CD4-positive, CD25-positive, alpha-beta regulatory T cell (primary cell): ENCODE data around the gene OR6N2. TPM values are rescaled to one million over a fixed set of nuclear protein-coding genes. Genes with fewer than 3 reads are reported as not detected.

ENCODE experiments used
- polyA plus RNA-seq, 4 donors: library from polyadenylated mRNA; unstranded; fragments of 300-500 nt; fragmentation: Illumina TruSeq; gene quantifications; one replicate each; pipeline ENCODE4 v1.2.3, GENCODE V29; 2021
- total RNA-seq: library from RNA; stranded (reverse); gene quantifications from one replicate; pipeline ENCODE4 v1.2.3, GENCODE V29; 2022

Gene OR6N2
- total and polyA plus RNA-seq, 5 donors from 2014 or later = not detected

Other genes with a start within 250 kb of the OR6N2 start
- gene OR6Y1, start 226.8 kb downstream of the OR6N2 start, total RNA-seq = not detected
- not detected for gene OR6Y1, start 226.8 kb downstream of the OR6N2 start, polyA plus RNA-seq
- not detected for gene OR6P1, start 210.6 kb downstream of the OR6N2 start, total RNA-seq
- not detected for gene OR6P1, start 210.6 kb downstream of the OR6N2 start, polyA plus RNA-seq
- gene OR10X1, start 201.3 kb downstream of the OR6N2 start, total RNA-seq = not detected
- gene OR10X1, start 201.3 kb downstream of the OR6N2 start, polyA plus RNA-seq = not detected
- gene OR10Z1, start 175.9 kb downstream of the OR6N2 start, total RNA-seq = not detected
- not detected for gene OR10Z1, start 175.9 kb downstream of the OR6N2 start, polyA plus RNA-seq
- gene SPTA1, start 94.5 kb downstream of the OR6N2 start, total RNA-seq = not detected
- not detected for gene SPTA1, start 94.5 kb downstream of the OR6N2 start, polyA plus RNA-seq
- not detected for gene OR6K2, start 80.6 kb downstream of the OR6N2 start, total RNA-seq
- gene OR6K2, start 80.6 kb downstream of the OR6N2 start, polyA plus RNA-seq = not detected
- not detected for gene OR6K3, start 60.5 kb downstream of the OR6N2 start, total RNA-seq
- gene OR6K3, start 60.5 kb downstream of the OR6N2 start, polyA plus RNA-seq = not detected
- gene OR6K6, start 26.5 kb downstream of the OR6N2 start, total RNA-seq = not detected
- not detected for gene OR6K6, start 26.5 kb downstream of the OR6N2 start, polyA plus RNA-seq
- not detected for gene OR6N1, start 9.0 kb downstream of the OR6N2 start, total RNA-seq
- gene OR6N1, start 9.0 kb downstream of the OR6N2 start, polyA plus RNA-seq = not detected
- not detected for gene MNDA, start 50.1 kb upstream of the OR6N2 start, total RNA-seq
- 1 to 10 TPM in 1 of 4 donors, under 1 TPM in 2, not detected in 1; 0.15 to 1.3 (median 0.52) TPM for gene MNDA, start 50.1 kb upstream of the OR6N2 start, polyA plus RNA-seq
- gene PYHIN1, start 150.3 kb upstream of the OR6N2 start, total RNA-seq = 97.3 TPM
- gene PYHIN1, start 150.3 kb upstream of the OR6N2 start, polyA plus RNA-seq = 100 to 1,000 TPM in 2 of 4 donors, 10 to 100 TPM in 2; 98.0 to 112 (median 102) TPM
- gene IFI16, start 228.7 kb upstream of the OR6N2 start, total RNA-seq = 130 TPM
- 100 to 1,000 TPM in 2 of 4 donors, 10 to 100 TPM in 2; 90.4 to 117 (median 101) TPM for gene IFI16, start 228.7 kb upstream of the OR6N2 start, polyA plus RNA-seq